Spleen (tissue), 7 donors: Measurements from ENCODE around the gene ALDH9A1.

Experiments used
- POLR2A ChIP-seq, 3 donors: fragments of 450-650 bp; IDR thresholded peaks; one replicate each; pipeline ENCODE4 v1.5.1; 2017; ENCODE audit warnings: antibody characterized with exemption in 3 of 3, mild to moderate bottlenecking in 1 of 3
- TF ChIP-seq, protein P1 (sequence below), 11 experiments: fragments of 200-600 bp in 7 of 11; fragments of 450-650 bp in 4 of 11; sonication (generic) in 4 of 11; IDR thresholded peaks in 8 of 11; conservative IDR thresholded peaks in 3 of 11; 1 replicate in 7 of 11; 2 replicates in 4 of 11; pipeline versions ENCODE4 v1.4.0 to v1.8.0; 2016 to 2021; ENCODE audit warnings: antibody characterized with exemption in 11 of 11, inconsistent platforms in 4 of 11, mild to moderate bottlenecking in 1 of 11
- donor health status: DM: no; HTN: no; CAD: no; lungs with moderate emphysema.
- donor health status: DM: no; HTN: no; CAD: no.
- donor health status: DM: no; HTN: no; CAD: no.

DNA sequence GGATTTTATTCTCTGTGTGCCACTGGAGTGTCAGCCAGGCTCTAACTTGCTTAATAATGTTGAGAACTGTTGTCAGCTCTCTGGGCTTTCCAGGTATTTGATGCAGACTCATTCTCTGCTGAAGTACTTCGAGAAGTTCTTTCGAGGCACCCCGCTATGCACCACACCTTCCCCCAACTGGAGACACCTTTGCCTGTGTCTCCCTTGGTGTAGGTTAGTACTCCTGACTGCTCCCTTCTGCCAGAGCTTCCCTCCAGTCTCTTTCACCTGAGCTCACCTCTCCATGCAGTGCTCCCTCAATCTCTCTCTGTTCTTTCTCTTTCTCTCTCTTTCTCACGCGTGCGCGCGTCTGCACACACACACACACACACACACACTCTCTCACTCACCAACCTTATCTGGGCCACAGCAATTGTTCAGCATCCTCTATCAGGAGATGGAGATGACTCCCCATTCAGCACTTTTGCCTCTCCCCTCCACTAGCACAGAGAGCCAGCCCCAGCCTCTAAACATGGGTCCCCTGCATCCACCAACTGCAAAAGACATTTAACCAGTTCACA lies 81.3 kb downstream of the ALDH9A1 start:
- TF ChIP-seq POLR2A (IDR thresholded peaks at IDR 0.05), result no peak
- TF ChIP-seq, protein P1, sequence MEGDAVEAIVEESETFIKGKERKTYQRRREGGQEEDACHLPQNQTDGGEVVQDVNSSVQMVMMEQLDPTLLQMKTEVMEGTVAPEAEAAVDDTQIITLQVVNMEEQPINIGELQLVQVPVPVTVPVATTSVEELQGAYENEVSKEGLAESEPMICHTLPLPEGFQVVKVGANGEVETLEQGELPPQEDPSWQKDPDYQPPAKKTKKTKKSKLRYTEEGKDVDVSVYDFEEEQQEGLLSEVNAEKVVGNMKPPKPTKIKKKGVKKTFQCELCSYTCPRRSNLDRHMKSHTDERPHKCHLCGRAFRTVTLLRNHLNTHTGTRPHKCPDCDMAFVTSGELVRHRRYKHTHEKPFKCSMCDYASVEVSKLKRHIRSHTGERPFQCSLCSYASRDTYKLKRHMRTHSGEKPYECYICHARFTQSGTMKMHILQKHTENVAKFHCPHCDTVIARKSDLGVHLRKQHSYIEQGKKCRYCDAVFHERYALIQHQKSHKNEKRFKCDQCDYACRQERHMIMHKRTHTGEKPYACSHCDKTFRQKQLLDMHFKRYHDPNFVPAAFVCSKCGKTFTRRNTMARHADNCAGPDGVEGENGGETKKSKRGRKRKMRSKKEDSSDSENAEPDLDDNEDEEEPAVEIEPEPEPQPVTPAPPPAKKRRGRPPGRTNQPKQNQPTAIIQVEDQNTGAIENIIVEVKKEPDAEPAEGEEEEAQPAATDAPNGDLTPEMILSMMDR (IDR thresholded peaks at IDR 0.05 in 8 of 11, conservative IDR thresholded peaks at IDR 0.05 in 3 of 11), result no peak
